ENCODE data around the gene GPAT2.
"Not testable (repeated sequence)": the region's sequence is repeated elsewhere in the genome, so short reads cannot be mapped to it uniquely, and the experiment has no call there.

Gene GPAT2

DNA sequence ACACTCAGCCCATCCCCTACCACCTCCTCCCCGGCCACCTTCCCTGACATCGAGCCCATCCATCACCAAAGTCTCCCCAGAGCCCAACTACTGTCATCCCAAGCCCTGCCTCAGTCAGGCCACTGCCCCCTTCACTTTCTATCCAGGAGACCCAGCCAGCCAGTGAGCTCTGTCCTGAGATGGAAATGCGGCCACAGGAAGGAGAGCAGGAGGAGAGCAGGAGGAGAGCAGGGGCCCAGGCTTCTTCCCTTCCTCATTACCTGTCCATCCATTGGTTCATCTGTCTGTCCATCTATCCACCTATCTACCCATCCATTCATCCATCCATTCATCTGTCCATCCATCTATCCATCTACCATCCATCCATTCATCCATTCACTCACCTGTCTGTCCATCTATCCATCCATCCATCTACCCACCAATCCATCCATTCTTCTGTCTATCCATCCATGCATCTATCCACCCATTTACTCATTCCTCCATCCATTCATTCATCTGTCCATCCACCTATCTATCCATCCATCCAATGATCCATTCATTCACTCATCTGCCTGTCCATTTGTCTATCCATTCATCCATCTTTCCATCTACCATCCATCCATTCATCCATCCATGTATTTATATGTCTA is 29.4 kb upstream of the GPAT2 start:
- DNase-seq: not testable (repeated sequence)

DNA sequence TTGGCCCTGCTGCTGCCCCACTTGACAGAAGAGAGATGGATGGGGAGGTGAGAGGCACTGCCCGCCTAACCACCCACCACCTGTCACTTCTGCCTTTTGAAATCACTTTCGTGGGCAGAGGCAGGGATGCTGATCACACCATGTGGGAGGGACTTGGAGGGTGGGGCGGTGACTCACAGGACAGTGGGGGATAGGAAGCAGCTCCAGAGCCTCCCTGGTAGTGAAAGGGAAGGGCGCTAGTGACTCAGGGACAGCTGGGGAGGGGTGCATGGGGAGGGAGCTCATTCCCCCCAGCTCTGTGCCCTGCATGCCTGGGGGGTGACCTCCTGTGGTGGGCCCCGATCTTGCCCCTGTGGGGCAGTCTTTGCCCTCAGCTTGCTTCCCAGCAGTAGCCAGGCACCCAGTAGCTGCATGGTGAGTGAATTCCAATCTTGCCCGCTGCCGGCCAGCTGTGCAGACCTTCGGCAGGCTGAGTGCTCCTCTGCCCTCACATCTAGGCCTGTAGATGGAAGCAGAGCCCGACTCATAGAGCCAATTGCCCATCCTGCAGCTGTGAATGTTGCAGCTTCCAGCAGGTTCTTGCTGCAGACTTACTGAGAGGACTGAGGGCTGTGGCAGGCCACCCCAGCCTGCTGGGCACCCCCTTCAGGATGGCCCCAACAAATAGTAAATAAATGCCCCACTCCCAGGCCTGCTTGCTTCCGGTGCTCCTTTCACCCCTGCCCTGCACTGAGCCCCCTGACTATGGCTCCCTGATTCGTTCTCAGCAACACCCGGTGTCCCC is 28.6 kb upstream of the GPAT2 start:
- not testable (repeated sequence) for DNase-seq

DNA sequence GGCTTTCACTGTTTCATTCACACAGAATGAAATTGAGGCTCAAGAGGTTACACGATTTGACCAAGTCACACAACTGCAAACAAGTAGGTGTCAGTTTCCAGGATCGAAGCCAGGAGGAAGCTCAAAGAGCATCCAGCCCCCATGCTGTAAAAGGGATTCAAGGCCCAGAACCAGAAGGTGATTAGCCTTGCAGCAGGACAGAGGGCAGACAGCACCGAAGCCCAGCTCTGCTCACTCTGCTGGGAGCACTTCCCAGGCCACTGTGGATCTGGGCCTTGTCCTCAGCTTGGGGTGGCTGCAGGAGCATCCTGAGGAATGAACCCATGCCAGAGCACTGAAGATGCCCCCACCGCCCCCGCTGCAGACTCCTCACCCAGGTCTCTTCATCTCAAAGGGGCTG is 27.8 kb upstream of the GPAT2 start:
- not testable (repeated sequence) for DNase-seq

DNA sequence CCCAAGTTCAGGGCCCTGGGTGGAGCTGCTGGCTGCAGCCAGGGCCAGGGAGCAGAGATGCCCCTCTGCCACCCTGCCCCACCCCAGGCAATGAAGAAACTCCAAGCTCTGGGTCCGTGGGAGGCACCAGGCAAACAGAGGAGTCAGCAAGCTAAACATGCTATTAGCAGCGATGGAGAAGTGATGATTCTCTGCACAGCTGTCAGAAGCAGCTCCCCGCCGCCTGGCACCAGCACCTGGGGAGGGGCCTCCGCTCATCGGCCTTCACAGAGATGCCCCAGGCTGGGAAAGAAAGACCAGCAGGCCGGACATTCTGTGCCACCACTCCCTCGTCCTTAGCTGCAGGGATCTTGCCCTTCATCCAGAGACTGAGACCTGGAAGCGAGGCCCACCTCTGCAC is 27.2 kb upstream of the GPAT2 start:
- not testable (repeated sequence) for DNase-seq

DNA sequence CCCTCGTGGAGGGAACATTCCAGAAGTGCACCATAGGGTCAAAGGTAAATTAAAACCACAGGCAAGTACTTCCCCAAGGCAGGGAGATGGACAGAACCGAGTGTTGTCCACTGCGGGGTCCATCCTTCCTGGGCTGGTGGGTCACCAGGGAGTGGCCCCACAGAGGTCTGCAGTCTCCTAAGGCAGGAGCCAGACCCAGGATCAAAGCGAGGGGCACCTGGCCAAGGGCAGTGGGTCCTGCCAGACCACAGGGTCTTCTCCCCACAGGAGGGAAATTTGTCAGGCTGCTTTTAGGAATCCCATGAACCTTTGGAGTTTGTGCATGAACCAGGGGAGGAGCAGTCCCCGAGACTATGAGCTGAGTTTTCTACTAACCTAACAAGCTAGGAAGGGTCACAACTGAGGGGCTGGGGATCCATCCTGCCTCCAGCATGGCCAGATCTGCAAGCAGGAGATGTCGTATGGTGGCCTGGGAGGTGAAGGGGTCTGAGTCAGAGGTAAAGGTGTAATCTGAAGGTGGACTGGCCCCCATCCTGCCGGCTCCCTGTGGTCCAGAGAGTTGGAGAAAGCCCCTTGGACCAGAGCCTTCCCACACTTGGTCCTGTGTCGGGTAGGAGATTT is 26.6 kb upstream of the GPAT2 start:
- not testable (repeated sequence) for DNase-seq

DNA sequence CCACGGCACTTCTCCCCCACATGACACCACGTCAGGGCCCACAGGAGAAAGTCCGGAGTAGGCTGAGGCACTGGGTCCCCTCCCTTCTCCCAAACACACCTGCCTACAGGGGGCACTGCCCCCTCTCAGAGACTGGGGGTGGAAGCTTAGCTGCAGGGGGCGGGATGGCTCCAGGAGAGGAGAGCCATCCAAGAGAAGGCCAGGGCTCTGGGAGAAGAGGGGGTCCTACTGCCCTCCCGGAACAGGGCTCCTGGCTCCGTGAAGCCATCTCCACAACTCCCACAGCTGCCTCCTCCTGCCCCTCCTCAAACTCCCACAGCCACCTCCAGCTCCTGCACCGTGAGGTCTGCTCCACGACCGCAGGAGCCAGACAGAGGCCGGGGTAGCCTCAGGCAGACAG is 25.6 kb upstream of the GPAT2 start:
- not testable (repeated sequence) for DNase-seq

DNA sequence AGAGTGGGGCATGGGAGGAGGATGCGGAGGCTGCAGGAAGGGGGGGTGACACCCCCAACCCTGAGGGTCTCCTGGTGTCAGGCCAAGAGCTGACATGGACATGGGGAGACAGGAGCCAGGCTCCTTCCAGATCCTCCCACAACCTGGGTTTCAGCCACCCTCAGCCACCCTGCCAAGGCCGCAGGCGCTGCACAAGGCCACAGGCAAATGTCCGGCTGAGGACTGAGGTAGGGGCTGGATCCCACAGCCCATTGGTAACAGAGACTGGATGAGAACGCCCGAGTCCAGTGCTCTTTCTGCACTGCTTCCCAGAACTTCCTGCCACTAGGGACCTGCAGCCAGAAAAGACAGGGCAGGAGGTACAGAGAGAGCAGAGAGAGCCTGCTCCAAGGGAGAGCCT is 24.7 kb upstream of the GPAT2 start:
- not testable (repeated sequence) for DNase-seq

DNA sequence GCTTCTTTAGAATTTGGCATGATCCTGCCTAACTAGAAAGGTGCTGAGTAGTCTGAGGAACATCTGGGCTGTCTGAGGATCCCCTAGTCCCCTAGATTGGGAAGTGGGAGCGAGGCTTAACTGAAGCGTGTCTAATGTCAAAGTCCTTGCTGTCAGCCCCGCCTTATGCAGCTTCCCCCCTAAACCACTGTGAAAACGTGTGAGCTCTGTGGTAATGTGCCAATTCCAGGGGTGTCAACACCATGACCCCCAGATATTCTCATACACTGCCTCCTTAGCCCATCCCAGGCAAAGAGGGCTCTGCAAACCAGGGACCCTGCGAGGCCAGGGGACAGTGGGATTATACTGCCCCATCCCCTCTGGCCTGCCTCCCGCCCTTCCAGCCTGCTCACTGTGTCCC is 21.1 kb upstream of the GPAT2 start:
- not testable (repeated sequence) for DNase-seq

DNA sequence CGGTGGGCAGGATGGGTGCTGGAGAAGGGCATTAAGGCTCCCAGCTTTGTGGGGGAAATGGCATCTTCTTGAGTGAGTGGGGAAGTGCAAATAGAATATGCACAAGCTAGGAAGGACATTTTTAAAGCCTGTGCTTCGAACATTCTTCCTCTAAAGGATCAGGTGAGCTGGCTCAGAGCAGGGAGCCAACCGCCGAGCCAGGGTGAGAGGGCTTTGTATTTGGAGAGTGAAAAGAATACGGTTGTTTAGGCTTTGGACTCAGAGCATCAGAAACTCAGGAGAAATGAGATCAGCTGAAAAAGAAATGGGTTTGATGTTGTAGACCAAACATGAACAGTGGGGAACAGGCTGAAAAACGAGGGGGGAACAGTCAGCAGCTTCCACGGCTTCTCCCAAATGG is 19.8 kb upstream of the GPAT2 start:
- DNase-seq: not testable (repeated sequence)

DNA sequence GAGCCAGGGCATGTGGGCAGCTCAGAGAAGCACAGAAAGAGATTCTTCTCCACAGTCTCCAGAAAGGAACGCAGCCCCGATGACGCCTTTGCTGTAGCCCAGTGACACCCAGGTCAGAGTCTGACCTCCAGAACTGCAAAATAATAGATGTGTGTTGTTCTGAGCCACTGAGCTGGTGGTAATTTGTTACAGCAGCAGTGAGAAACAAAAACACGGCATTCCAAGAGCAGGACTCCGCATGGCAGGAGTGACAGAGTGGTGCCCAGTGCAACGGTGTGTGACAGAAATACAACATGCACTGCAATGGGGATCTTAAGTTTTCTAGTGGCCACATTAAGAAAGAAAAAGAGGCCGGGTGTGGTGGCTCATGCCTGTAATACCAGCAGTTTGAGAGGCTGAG is 18.7 kb upstream of the GPAT2 start:
- DNase-seq: not testable (repeated sequence)

DNA sequence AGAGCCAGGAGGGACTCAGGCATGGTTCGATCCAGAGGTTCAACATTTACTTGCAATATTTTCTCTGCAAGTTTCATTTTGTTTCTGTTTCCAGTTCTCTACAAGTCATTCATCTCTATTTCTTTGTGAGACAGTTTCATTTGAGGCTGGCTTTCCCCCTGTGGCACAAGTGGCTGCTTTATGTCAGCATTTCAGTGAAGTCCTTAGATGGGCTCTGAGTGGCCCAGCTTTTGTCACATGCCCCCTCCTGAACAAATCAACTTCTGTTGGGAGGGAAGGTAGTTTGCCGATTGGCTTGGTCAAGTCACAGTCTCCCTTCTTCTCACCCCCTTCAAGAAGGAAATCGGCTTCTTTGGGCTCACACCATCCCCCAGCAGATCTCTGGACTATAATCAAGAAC is 17.9 kb upstream of the GPAT2 start:
- DNase-seq: not testable (repeated sequence)

DNA sequence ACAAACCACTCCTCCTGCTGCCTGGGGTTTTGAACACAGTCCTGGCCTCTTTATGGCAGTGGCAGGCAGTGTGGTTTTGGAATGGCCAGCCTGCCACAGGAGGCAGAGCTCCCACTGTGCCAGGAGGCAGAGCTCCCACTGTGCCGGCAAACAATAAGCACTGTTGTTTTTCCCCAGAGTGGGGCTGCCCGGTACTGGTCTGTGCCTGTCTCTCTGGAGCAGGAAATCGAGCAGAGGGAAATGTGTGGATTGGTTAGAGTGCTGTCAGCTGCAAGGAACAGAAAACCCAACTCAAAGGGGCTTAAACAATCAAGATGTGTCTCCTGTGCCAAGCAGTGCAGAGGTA is 15.2 kb upstream of the GPAT2 start:
- DNase-seq: not testable (repeated sequence)

DNA sequence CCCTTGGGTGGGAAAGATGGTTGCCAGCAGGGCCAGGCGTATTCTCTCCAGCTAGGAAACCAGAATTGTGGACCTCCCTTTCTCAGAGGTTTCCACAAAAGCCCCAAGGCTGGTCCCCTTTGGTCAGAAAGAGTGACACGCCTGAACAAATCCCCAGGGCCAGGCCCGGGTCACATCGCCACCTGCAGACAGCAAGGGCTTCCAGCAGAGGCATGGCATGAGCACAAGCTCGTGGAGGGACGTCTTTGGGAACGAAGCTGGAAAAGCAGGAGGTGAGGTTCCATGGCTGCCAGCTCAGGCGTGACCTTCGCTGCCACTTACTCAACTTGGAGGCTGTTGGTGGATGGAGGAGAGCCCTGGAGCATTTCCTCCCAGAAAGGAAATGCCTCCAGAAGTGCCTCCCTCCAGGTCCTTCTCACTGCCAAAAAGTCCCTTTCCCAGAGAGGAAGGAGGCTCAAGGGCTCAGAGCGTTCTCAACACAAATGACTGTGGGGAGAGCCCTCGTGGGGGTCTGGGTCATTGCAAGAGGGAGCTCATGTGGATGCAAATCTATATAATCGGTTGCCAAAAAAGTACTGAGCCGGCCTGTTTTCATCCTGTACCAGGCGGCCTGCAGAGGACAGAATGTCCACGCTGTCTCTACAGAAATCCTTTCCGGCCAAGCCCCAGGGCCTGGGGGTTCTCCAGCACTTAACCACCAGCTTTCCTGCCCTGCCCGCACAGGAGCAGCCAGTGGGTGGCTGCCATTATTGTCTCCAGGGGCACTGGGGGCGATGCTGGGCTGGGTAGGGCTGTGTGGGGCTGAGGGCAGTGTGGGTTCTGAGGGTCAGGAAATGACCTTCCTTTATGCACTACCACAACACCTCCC is 14.6 kb upstream of the GPAT2 start:
- not testable (repeated sequence) for DNase-seq

DNA sequence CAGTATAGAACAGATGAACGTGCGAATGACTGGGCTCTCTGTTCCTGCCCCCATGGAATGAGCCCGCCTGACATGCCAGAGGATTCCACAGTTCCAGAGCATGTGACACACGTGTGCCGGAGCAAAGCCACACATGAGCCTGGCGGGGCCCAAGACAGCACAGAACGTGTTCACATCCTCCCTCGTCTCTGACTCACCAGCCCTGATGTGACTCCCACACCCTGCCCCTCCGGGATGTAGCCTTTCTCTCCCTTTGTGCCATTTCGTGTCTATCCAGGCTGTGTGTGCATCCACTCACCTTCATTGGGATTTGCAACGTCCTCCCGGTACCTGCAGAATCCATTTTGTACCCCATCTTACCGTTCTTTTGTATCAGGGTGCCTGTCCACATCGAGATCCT is 838 bp upstream of the GPAT2 start:
- not testable (repeated sequence) for DNase-seq

DNA sequence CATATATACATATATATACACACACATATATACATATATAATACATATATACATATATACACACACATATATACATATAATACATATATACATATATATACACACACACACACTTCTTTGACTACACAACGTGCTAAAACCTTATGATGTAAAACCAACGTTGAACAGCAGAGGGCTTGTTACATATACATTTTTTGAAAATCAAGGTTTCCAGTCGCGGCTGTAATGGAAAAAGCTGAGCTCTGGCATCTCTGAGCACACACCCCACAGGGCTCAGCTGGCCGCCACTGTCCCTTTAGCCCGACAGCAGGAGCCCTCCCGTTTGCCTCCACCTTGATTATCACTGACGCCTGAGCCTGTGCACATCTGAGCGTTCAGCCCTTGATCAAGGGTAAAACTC is 719 bp downstream of the GPAT2 start:
- not testable (repeated sequence) for DNase-seq

DNA sequence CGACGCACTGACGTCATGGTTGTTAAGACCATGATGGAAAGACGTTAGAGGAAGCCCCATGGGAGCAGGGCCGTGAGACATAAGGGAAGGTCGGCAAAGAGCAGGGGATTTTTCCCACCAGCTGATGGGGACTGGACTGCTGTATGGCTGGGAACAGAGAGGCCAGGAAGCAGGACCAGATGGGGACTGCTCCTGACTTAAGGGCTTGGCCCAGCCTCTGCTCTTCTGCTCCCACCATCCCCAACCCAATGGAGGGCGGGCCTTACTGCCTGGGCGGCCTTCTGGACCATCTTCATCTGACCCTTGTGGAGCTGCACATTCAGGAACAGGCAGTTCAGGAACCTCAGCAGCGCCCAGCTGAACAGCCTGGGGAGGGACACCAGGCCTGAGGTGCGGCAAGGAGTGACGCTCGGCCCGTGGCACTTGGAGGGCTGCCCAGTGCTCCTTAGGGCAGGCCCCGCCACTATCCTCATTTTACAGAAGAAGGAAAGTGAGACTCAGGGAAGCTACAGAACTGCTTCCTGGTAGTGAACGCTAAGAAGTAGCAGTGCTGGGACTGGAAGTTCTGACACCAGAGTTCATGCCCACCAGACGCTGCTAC is 6.9 kb downstream of the GPAT2 start:
- DNase-seq: not testable (repeated sequence)

DNA sequence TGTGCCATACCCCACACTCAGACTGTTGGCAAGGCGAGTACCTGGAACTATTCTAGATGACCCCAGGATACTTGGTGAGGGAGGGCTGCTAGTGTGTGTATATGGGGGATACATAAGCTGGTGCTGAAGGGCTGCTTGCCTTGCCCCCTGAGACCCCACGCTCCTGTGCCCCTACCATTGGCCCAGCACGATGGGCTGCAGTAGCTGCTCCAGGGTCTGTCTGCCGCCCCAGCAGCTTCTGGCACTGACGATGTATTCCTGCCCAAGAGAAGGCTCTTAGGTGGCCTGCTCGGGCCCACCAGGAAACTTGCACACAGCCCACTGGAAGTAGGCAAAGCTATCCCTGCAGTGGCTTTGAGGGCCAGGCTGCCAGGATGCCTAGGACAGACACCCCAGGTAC is 9.0 kb downstream of the GPAT2 start:
- not testable (repeated sequence) for DNase-seq

DNA sequence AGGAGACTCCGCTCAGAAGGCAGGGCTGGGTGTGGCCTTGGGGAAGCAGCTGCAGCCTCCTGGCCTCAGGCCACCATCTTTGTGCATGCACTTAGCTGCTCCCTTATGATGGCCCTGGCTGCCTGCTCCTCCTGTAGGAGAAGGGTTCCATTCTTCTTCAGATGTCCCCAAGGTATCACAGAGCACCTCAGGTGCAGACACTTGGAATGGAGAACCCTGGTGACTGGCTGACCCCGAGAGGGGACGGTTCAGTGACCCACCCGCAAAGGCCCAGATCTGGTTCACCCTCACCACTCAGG is 9.6 kb downstream of the GPAT2 start:
- DNase-seq: no peak

DNA sequence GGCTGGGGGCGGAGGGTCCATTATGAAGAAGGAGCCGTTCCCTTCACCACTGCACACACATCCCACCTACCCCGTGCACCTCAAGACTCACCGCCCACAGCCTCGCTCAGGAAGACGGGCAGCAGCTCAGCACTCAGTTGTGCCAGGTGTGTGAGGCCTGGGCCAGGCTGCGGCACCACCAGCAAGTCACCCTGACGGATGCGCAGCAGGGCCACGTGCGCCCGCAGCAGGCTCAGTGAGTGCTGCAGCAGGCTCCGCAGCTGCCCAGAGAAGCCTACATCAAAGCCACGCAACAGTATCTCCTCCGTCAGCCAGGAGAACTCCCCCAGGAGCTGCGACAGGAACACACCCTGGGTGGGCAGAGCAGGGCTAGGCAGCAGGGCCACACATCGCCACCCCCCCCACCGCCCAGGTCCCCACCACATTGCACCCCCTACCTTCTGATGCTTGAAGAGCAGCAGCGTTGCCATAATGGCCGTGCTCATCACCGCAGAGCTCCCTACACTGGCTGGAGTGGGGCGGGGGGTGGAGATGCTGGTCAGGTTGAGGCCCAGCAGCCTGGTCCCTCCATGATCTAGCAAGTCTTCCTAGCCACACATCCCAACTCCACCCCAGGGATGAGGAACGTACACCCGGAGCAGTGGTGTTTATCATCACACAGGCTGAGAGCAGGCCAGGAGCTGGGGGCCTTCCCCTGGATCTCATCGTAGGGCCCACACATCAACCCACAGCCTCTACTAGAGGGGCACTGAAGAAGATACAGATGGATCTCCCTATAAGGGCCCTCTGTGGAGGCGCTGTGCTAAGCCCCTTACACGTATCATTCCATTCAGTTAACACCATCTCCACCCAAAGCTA is 10.2 kb downstream of the GPAT2 start:
- DNase-seq: no peak

DNA sequence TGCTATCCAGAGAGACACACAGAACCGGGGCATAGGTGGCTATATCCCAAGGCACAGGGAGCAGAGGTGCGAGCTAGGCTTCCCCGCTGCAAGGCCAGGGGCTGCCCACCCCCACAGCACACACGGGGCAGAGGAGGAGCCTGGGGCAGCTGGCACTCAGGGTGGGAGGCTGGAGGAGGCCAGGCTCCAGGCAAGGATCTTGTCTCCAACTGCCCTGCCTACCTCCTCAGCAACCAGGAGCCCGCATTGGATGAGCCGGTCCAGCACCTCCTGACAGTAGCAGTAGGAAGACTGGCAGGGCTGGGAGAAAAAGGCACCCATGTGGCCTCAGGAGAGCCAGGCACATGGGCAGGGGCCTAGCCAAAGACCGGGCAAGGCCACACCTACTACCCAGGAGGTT is 11.0 kb downstream of the GPAT2 start:
- not testable (repeated sequence) for DNase-seq

DNA sequence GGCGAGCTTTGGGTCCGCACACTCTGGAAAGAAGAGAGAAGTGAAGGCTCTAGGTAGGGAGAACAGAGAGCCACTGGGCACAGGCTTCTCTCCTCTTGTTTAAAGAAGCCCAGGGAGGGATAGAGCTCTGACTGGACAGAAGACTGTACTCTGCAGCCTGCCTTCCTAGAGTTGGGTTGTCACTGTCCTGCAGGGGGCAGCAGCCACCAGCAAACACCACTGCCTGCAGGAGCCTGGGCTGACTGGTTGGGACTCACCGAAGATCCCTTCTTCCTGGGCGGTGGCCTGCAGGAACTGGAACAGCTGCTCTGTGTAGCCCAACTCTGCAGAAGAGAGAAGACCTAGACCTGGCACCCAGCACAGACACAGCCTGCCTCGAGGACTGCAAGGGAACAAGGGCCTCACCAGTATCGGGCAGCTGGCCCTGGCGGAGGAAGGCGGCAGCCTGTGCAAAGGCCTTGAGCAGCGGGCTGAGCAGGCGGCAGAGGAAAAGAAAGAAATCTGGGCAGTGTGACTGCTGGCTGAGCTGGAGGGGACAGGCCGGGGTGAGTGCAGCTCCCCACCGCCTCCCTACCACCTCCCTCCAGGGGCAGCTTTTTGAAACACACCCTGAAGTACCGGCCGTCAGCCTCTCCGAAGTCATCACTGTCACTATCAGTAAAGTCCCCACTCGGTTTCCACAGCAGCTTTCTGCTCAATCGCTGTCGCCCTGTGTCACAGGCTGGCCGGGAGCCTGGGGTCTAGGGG is 11.8 kb downstream of the GPAT2 start:
- peak; percentile 61 for DNase-seq

Data from stimulated activated CD4-positive, alpha-beta T cell treated with anti-CD3 and anti-CD28 coated beads, Interleukin-12 subunit alpha, Interleukin-12 subunit beta, amount 100 ng/mL, for 4 hours (primary cell).